ENCODE data around the gene HOMER1. TPM values are rescaled to one million over a fixed set of nuclear protein-coding genes. Genes with fewer than 3 reads are reported as not detected.

HOMER1 gene
- total RNA-seq, 4 donors from 2014 or later, result 1.8 to 13.8 (median 5.2) TPM

DNA sequence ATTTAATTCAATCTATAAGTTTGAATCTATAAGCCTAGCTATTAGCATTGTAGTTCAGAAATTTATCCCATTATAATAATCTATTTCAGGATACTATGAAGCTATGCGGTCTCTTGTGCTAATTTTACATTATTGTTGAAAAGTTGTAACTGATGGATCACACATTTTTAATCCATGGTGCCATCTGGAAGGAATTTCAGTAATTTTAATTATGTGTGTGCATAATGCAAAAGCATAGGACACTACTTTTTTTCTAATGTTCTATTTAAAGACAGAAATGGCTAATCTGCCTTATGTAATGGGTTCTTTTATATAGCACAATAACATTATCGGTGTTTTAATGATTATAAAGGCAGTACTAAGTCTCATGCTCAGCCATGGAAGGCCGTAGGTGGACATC lies 90.6 kb downstream of the HOMER1 start:
- Histone ChIP-seq H3K9me3 (no peaks in the 10 kb centered on the region), H3K4me1 (no peaks in the 10 kb centered on the region), H3K4me3 (no peak overlapping the region), H3K36me3 (no peaks in the 10 kb centered on the region), H3K27me3 (no peaks in the 10 kb centered on the region), H3K27ac (no peak overlapping the region)
- 50 to 54% methylated on average over 3 of the region's 3 CpGs for WGBS, 2 donors
- DNase-seq (ENCODE audit: low spot score in 2 of 2), result no peak
- TF ChIP-seq, protein P1, sequence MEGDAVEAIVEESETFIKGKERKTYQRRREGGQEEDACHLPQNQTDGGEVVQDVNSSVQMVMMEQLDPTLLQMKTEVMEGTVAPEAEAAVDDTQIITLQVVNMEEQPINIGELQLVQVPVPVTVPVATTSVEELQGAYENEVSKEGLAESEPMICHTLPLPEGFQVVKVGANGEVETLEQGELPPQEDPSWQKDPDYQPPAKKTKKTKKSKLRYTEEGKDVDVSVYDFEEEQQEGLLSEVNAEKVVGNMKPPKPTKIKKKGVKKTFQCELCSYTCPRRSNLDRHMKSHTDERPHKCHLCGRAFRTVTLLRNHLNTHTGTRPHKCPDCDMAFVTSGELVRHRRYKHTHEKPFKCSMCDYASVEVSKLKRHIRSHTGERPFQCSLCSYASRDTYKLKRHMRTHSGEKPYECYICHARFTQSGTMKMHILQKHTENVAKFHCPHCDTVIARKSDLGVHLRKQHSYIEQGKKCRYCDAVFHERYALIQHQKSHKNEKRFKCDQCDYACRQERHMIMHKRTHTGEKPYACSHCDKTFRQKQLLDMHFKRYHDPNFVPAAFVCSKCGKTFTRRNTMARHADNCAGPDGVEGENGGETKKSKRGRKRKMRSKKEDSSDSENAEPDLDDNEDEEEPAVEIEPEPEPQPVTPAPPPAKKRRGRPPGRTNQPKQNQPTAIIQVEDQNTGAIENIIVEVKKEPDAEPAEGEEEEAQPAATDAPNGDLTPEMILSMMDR (IDR thresholded peaks at IDR 0.05), result no peak
- TF ChIP-seq EP300 (IDR thresholded peaks at IDR 0.05), result no peak

DNA sequence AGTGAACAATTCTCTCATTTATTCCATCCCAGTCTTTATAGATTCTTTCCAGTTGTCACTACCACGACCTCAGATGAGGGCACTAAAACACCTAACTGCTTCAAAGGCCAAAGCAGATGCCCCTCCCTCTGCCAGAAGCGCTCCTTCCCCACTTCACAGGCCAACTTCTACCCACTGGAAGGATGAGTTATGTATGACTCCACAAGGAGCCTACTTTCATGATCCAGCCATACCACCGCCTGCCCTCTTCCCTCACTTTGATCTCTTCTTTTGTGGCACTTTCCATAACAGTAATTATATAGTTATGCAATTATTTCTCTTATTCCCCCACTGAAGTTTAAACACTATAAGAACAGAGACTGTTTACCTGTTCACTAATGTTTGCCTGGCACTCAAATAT lies 93.7 kb downstream of the HOMER1 start:
- Histone ChIP-seq H3K36me3 (no peaks in the 10 kb centered on the region), H3K27me3 (no peaks in the 10 kb centered on the region), H3K9me3 (no peaks in the 10 kb centered on the region), H3K4me1 (no peaks in the 10 kb centered on the region), H3K27ac (no peak overlapping the region), H3K4me3 (no peak overlapping the region)
- TF ChIP-seq EP300 (IDR thresholded peaks at IDR 0.05) (no peak), POLR2A (IDR thresholded peaks at IDR 0.05) (no peak)
- TF ChIP-seq, protein P1 (IDR thresholded peaks at IDR 0.05), result no peak
- 74 to 76% methylated on average over 3 of the region's 3 CpGs for WGBS, 2 donors
- no peak for DNase-seq (ENCODE audit: low spot score in 2 of 2)

DNA sequence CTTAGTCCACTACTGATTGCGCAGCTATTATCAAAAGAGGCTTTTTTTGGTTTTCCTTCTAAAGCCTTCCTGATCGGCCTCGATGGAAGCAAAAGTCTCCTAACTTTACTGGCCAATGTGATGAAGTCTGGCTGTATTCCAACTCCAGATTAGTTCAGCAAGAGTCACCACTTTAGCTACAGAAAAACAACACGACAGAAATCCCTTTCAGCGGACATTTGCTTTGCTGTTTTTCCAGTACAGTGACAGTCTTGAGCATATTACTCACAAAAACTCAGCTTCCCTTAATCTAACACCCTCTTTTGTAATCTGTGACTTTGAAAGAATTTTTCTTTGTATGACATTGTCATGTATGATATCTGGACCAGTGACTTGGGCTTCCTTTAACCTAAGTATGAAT lies 95.7 kb downstream of the HOMER1 start:
- 59 to 60% methylated on average over 5 of the region's 5 CpGs for WGBS, 2 donors
- DNase-seq (ENCODE audit: low spot score in 2 of 2), result no peak
- Histone ChIP-seq H3K4me3 (no peak overlapping the region), H3K4me1 (no peaks in the 10 kb centered on the region), H3K36me3 (no peaks in the 10 kb centered on the region), H3K9me3 (no peaks in the 10 kb centered on the region), H3K27me3 (no peaks in the 10 kb centered on the region), H3K27ac (no peak overlapping the region)
- TF ChIP-seq, protein P1 (IDR thresholded peaks at IDR 0.05), result no peak
- TF ChIP-seq EP300 (IDR thresholded peaks at IDR 0.05) (no peak), POLR2A (IDR thresholded peaks at IDR 0.05) (no peak)

DNA sequence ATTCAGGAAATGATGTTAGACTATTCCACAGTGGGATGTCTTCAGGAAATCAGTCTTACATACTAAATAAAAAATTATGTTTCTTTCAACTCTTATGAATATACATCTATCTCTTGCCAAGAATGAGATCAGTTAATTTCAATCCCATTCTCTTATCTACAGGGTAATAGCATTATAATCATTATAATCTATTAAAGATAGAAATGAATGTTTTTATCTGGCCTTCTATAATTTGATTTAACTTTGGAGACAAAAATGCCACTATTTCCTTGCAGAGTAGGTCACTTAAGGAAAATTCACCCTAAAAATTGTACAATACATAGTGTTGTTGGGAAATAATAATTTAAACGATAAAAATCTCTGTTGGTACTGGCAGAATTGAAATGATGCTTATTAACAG lies 96.4 kb downstream of the HOMER1 start:
- DNase-seq (ENCODE audit: low spot score in 2 of 2), result no peak
- Histone ChIP-seq H3K27ac (no peak overlapping the region), H3K4me1 (no peaks in the 10 kb centered on the region), H3K36me3 (no peaks in the 10 kb centered on the region), H3K4me3 (no peak overlapping the region), H3K9me3 (no peaks in the 10 kb centered on the region), H3K27me3 (no peaks in the 10 kb centered on the region)
- TF ChIP-seq, protein P1 (IDR thresholded peaks at IDR 0.05), result no peak
- TF ChIP-seq EP300 (IDR thresholded peaks at IDR 0.05) (no peak), POLR2A (IDR thresholded peaks at IDR 0.05) (no peak)
- 79 to 88% methylated on average over 1 of the region's 1 CpG for WGBS, 2 donors

DNA sequence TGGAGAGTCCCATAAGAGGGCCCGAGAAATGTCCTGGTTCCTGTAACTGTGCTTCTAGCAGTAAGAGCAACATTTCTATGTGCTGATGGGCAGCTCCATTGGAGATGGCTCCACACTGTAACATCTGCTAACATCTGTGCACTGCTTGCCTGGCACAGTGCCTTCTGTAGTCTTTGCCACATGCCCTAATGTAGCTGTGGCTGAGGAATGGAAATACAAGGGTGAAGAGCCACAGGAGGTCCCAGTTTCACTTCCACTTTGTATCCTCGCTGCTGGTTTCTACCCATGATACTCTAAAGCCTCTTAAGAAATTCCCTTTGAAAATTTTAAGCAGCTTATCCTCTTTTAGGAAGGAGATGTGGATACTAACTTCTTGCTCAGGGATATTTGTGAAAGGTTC lies 97.4 kb downstream of the HOMER1 start:
- 95 to 100% methylated on average over 2 of the region's 2 CpGs for WGBS, 2 donors
- Histone ChIP-seq H3K9me3 (no peaks in the 10 kb centered on the region), H3K4me1 (no peaks in the 10 kb centered on the region), H3K4me3 (no peak overlapping the region), H3K36me3 (no peaks in the 10 kb centered on the region), H3K27me3 (no peaks in the 10 kb centered on the region), H3K27ac (no peak overlapping the region)
- no peak for DNase-seq (ENCODE audit: low spot score in 2 of 2)
- no peak for TF ChIP-seq POLR2A (IDR thresholded peaks at IDR 0.05)
- TF ChIP-seq, protein P1 (IDR thresholded peaks at IDR 0.05), result no peak
- no peak for TF ChIP-seq EP300 (IDR thresholded peaks at IDR 0.05)
